OCI-LY7 (cell line): Measurements from ENCODE around the gene GSG1L.

Experiments
- EZH2phosphoT487 ChIP-seq: fragments of 200-600 bp; sonication (generic); IDR thresholded peaks from 2 replicates; pipeline ENCODE4 v1.6.1; 2018; ENCODE audit warnings: low read depth, borderline replicate concordance, mild to moderate bottlenecking, mixed run types, antibody characterized with exemption, low read length, moderate library complexity, mixed read lengths
- TF ChIP-seq, protein P1 (sequence below): fragments of 200-600 bp; sonication (generic); conservative IDR thresholded peaks from 2 replicates; pipeline ENCODE4 v1.5.1; 2014; ENCODE audit warnings: mild to moderate bottlenecking, antibody characterized with exemption, low read length, moderate library complexity, mixed read lengths

DNA sequence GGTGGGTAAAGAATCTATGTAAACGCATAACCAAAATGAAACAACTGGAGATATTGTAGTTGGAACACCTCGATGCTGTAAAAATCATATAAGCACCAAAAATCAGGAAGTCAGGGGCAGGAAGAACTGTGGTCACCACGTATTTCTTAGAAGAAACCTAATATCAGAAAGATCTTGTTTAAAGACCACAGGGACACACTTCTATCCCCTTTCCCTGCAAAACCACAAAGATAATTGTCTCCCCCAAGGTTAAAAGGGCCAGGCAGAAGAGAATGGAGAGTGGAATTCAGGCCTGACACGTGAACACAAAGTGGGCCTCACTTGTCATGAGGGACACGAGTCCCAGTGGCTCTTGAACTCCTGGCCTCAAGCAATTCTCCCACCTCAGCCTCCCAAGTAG lies 68.1 kb downstream of the GSG1L start:
- TF ChIP-seq, protein P1, sequence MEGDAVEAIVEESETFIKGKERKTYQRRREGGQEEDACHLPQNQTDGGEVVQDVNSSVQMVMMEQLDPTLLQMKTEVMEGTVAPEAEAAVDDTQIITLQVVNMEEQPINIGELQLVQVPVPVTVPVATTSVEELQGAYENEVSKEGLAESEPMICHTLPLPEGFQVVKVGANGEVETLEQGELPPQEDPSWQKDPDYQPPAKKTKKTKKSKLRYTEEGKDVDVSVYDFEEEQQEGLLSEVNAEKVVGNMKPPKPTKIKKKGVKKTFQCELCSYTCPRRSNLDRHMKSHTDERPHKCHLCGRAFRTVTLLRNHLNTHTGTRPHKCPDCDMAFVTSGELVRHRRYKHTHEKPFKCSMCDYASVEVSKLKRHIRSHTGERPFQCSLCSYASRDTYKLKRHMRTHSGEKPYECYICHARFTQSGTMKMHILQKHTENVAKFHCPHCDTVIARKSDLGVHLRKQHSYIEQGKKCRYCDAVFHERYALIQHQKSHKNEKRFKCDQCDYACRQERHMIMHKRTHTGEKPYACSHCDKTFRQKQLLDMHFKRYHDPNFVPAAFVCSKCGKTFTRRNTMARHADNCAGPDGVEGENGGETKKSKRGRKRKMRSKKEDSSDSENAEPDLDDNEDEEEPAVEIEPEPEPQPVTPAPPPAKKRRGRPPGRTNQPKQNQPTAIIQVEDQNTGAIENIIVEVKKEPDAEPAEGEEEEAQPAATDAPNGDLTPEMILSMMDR: no peak
- no peak for TF ChIP-seq EZH2phosphoT487
